Measurements from ENCODE around the gene KRTAP9-4. TPM values are rescaled to one million over a fixed set of nuclear protein-coding genes. Genes with fewer than 3 reads are reported as not detected.
"Not testable (repeated sequence)": the region's sequence is repeated elsewhere in the genome, so short reads cannot be mapped to it uniquely, and the experiment has no call there.

The KRTAP9-4 gene
- total RNA-seq, 6 experiments from 2014 or later = not detected

DNA sequence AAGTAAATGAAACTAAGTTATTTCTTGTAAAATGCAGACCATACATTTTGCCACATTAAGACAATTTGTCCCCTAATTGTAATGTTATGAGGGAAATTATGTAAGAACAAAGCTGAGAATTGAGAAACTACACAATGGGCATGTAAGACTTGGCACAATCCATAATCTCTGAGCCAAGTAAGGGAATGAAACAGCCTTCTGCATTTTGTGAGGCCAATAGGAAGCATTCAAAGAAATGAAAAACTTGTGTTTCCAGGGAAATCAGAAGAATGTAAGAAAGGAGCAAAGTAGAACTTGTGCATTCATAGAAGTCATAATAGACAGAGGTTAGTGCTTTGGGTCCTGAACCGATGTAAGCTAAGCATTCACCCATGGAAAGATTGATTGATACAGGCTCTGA, 1.8 kb downstream of the KRTAP9-4 start:
- Histone ChIP-seq H3K27me3 (no peaks in the 10 kb centered on the region), H3K4me3 (no peak overlapping the region), H3K9me3 (no peaks in the 10 kb centered on the region), H3K36me3 (no peaks in the 10 kb centered on the region), H3K4me1 (no peaks in the 10 kb centered on the region), H3K27ac (no peak overlapping the region)
- intact Hi-C loops (cut with DNase I) = no loop called here
- no peak for ATAC-seq
- WGBS (ENCODE audit: insufficient coverage, low coverage, low lambda C conversion rate, missing lambda C conversion rate) = 71% methylated on average over 1 of the region's 1 CpG
- TF ChIP-seq, protein P1, sequence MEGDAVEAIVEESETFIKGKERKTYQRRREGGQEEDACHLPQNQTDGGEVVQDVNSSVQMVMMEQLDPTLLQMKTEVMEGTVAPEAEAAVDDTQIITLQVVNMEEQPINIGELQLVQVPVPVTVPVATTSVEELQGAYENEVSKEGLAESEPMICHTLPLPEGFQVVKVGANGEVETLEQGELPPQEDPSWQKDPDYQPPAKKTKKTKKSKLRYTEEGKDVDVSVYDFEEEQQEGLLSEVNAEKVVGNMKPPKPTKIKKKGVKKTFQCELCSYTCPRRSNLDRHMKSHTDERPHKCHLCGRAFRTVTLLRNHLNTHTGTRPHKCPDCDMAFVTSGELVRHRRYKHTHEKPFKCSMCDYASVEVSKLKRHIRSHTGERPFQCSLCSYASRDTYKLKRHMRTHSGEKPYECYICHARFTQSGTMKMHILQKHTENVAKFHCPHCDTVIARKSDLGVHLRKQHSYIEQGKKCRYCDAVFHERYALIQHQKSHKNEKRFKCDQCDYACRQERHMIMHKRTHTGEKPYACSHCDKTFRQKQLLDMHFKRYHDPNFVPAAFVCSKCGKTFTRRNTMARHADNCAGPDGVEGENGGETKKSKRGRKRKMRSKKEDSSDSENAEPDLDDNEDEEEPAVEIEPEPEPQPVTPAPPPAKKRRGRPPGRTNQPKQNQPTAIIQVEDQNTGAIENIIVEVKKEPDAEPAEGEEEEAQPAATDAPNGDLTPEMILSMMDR (IDR thresholded peaks at IDR 0.05) = no peak
- no peak for TF ChIP-seq POLR2A (IDR thresholded peaks at IDR 0.05)
- DNase-seq = no peak

DNA sequence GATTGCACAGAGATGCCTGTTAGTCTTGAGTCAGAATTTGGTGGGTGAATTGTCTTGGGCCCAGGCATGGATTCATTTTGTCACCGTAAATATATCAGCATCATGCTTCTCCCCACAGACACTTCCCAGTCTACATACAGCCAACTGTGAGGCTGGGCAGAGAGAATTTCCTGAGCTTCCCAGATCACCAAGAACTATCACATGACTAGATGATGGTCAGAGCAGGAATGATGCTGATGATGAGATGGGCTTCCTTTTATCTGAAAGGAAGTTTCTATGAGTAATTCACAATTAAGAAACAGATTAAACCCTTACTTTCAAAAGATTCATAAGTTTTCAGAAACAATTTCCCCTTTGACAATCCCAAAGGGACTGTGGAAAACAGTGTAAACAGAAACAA, 5.4 kb downstream of the KRTAP9-4 start:
- H3K4me1 ChIP-seq = no peaks in the 10 kb centered on the region
- intact Hi-C loops (cut with DNase I) = no loop called here
- WGBS (ENCODE audit: insufficient coverage, low coverage, low lambda C conversion rate, missing lambda C conversion rate) = 50% methylated on average over 1 of the region's 1 CpG
- H3K27me3 ChIP-seq = peaks cover 0 to 4% of the 10 kb centered on the region in 2 donors
- no peak for DNase-seq
- no peak overlapping the region for H3K4me3 ChIP-seq
- no peak for ATAC-seq
- H3K36me3 ChIP-seq = no peaks in the 10 kb centered on the region
- H3K27ac ChIP-seq = no peak overlapping the region
- TF ChIP-seq, protein P1 (IDR thresholded peaks at IDR 0.05) = no peak
- no peak for TF ChIP-seq POLR2A (IDR thresholded peaks at IDR 0.05)
- no peaks in the 10 kb centered on the region for H3K9me3 ChIP-seq

DNA sequence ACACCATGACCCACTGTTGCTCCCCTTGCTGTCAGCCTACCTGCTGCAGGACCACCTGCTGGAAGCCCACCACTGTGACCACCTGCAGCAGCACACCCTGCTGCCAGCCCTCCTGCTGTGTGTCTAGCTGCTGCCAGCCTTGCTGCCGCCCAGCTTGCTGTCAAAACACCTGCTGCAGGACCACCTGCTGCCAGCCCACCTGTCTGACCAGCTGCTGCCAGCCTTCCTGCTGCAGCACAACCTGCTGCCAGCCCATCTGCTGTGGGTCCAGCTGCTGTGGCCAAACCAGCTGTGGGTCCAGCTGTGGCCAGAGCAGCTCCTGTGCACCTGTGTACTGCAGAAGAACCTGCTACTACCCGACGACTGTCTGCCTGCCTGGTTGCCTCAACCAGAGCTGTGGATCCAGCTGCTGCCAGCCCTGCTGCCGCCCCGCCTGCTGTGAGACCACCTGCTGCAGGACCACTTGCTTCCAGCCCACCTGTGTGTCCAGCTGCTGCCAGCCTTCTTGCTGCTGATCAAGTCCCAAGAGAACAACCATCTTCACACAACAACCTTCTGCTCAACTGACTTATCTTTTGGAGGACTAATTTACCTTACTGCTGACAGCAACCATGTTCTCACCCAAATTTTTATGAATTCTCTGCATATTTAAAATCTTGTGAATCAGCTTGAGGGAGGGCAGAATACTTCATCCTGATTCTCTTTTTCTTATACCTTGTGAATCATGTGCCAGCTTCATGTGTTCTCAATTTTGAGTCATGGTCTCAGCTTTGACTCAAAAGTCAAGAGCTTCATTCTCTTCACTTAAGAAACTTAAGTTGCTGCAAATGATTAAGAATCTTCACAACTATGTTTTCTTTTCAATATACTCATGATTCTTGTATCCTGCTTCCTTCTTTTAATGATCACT, 6.1 kb downstream of the KRTAP9-4 start, which contains the start of gene KRTAP9-9:
Gene KRTAP9-9 (plus strand): TSS at position 4 of the 910 bp plus-strand sequence.
- whole genome bisulfite sequencing (ENCODE audit: insufficient coverage, low coverage, low lambda C conversion rate, missing lambda C conversion rate) = no CpG with 5 or more reads among the region's 5 CpGs
- H3K27me3 ChIP-seq; ATAC-seq; intact Hi-C loops (cut with DNase I); H3K9me3 ChIP-seq; H3K27ac ChIP-seq; DNase-seq; H3K36me3 ChIP-seq; H3K4me1 ChIP-seq; H3K4me3 ChIP-seq: not testable (repeated sequence)

DNA sequence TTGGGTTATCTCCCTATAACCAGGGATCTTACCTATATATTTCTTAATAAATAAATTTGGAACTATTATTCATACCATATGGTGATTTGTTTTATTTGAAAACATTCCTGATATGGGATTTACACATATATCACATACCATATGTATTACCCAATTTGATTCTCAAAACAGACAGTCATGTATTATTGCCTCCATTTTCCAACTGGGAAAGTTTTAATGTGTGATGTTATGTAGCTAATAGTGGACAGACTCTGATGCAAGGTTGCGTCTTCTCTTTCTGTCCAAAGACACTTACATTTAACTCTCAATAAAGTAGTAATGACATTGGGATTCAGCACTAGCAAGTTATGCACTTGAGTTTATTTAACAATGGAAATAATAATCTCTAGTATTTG, 6.8 kb downstream of the KRTAP9-4 start:
- no peak for TF ChIP-seq POLR2A (IDR thresholded peaks at IDR 0.05)
- TF ChIP-seq, protein P1 (IDR thresholded peaks at IDR 0.05) = no peak
- Histone ChIP-seq H3K27me3 (peaks cover 0 to 4% of the 10 kb centered on the region in 2 donors), H3K9me3 (no peaks in the 10 kb centered on the region), H3K27ac (no peak overlapping the region), H3K4me1 (no peaks in the 10 kb centered on the region), H3K4me3 (no peak overlapping the region), H3K36me3 (no peaks in the 10 kb centered on the region)
- intact Hi-C loops (cut with DNase I) = no loop called here
- WGBS (ENCODE audit: insufficient coverage, low coverage, low lambda C conversion rate, missing lambda C conversion rate) = 100% methylated on average over 1 of the region's 1 CpG
- ATAC-seq (no peak), DNase-seq (no peak)

DNA sequence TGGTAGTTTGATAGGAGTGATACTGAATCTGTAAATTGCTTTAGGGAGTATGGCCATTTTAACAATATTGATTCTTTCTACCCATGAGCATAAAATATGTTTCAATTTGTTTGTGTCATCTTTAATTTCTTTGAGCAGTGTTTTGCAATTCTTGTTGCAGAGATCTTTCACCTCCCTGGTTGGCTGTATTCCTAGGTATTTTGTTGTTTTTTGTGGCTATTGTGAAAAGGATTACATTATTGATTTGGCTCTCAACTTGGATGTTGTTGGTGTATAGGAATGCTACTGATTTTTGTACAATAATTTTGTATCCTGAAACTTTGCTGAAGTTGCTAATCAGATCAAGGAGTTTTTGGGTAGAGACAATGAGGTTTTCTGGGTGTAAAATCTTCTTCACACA, 8.9 kb downstream of the KRTAP9-4 start:
- no peaks in the 10 kb centered on the region for H3K36me3 ChIP-seq
- no peak overlapping the region for H3K27ac ChIP-seq
- H3K9me3 ChIP-seq = no peaks in the 10 kb centered on the region
- ATAC-seq (no peak), DNase-seq (no peak)
- intact Hi-C loops (cut with DNase I) = no loop called here
- TF ChIP-seq, protein P1 (IDR thresholded peaks at IDR 0.05) = no peak
- TF ChIP-seq POLR2A (IDR thresholded peaks at IDR 0.05) = no peak
- peaks cover 0 to 4% of the 10 kb centered on the region in 2 donors for H3K27me3 ChIP-seq
- no peak overlapping the region for H3K4me3 ChIP-seq
- no peaks in the 10 kb centered on the region for H3K4me1 ChIP-seq

All from right lobe of liver (tissue), 6 donors.